GM21737 (cell line): ENCODE data around the gene SLC8B1.

Experiments
- ATAC-seq: cut with Tn5 transposase; IDR thresholded peaks from one replicate; pipeline ENCODE4 v1.9.1; 2021; ENCODE audit warnings: mild to moderate bottlenecking, moderate library complexity; ENCODE audit not compliant: unreplicated experiment

Gene SLC8B1

DNA sequence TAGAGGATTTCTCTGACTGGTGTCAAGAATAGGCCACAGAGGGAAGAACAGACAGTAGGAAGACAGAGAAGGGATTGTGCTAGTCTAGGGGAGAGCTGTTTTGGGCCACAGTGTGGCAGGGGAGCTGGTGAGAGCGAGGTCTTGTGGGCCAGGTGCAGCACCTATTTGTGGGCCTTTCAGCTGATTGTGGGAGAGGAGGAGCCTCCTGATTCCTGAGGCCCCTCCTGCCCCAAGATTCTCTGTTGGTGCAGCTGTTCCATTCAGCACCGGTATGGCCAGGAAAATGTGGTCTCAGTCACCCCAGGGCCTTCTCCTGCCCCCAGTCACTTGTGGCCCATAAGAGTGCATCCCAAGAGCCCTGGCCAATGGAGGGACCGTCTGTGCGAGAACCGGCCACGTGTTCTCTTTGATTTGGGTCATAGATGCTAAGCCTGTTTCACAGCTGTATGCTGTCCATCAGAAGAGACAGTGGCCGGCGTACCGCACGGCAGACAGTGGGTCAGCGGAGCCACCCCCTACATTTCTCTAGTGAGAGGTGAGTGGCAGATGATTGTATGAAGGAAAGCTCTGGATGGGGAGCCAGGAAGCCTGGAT, 86.0 kb downstream of the SLC8B1 start:
- ATAC-seq = no peak
